Right lobe of liver (tissue), 6 donors: ENCODE results near the gene IRF4. TPM values are rescaled to one million over a fixed set of nuclear protein-coding genes. Genes with fewer than 3 reads are reported as not detected.

Experiments
- ATAC-seq, 4 donors: fragments of 200-7000 bp; cut with Tn5 transposase; one replicate each; pipeline ENCODE4 v1.9.1; 2020; ENCODE audit warnings: mild to moderate bottlenecking in 4 of 4, moderate library complexity in 4 of 4
- DNase-seq, 3 donors: peaks; one replicate each; pipeline ENCODE4 v3.0.0-alpha.2; 2020
- H3K27ac ChIP-seq, 3 donors: fragments of 200-600 bp; one replicate each; pipeline ENCODE4 v1.8.0; 2022
- H3K27me3 ChIP-seq, 2 donors: fragments of 200-600 bp; one replicate each; pipeline ENCODE4 v1.8.0; 2022
- H3K36me3 ChIP-seq, 4 donors: fragments of 200-600 bp; sonication (generic) in 1 of 4; one replicate each; pipeline versions ENCODE4 v1.5.1 to v1.8.0; 2017 to 2022; ENCODE audit warnings: control low read depth in 1 of 4
- H3K4me1 ChIP-seq, 4 donors: fragments of 200-600 bp; sonication (generic) in 1 of 4; one replicate each; pipeline versions ENCODE4 v1.5.1 to v1.8.0; 2017 to 2022; ENCODE audit warnings: control low read depth in 1 of 4
- H3K4me3 ChIP-seq, 3 donors: fragments of 200-600 bp; one replicate each; pipeline ENCODE4 v1.8.0; 2022
- H3K9me3 ChIP-seq, 4 donors: fragments of 200-600 bp; sonication (generic) in 1 of 4; one replicate each; pipeline versions ENCODE4 v1.5.1 to v1.8.0; 2017 to 2022; ENCODE audit warnings: control low read depth in 1 of 4
- POLR2A ChIP-seq: fragments of 450-650 bp; IDR thresholded peaks from one replicate; pipeline ENCODE4 v1.6.1; 2017; ENCODE audit warnings: antibody characterized with exemption, mild to moderate bottlenecking
- WGBS: methylation state at CpG from one replicate; pipeline ENCODE4 v1.1.6; 2018; ENCODE audit warnings: low coverage, low lambda C conversion rate; ENCODE audit not compliant: insufficient coverage; ENCODE audit errors: missing lambda C conversion rate; 5-methylcytosine and 5-hydroxymethylcytosine counted together
- intact Hi-C, 2 donors: fragments of 100-400 bp; cut with DNase I; formaldehyde crosslinking; loops; one replicate each; pipeline versions ENCODE4 v1.11.2 to v1.14.1; 2022
- total RNA-seq, 6 experiments: library from RNA; depleted of rRNA in 2 of 6; stranded (reverse); fragments of >200 nt in 2 of 6; fragmentation: NEBNext Ultra II Directional in 3 of 6; extraction: Animal tissue kit (Norgen Biotek cat#: 25700) in 3 of 6; gene quantifications; one replicate each; pipeline versions ENCODE4 v1.1.0 to v1.2.4, GENCODE V29; 2016 to 2023
- TF ChIP-seq, protein P1 (sequence below), 4 donors: fragments of 200-600 bp in 3 of 4; fragments of 450-650 bp in 1 of 4; IDR thresholded peaks; one replicate each; pipeline versions ENCODE4 v1.5.1 to v1.8.0; 2016 to 2022; ENCODE audit warnings: antibody characterized with exemption in 4 of 4, mild to moderate bottlenecking in 2 of 4
- donor health status: DM: no; HTN: yes; CAD: no.
- donor health status: DM: no; HTN: no; CAD: no.
- donor health status: DM: no; HTN: no; CAD: no.
- donor health status: DM: no; HTN: yes; CAD: no.
- donor health status: DM: no; HTN: yes; CAD: no.

The IRF4 gene
- total RNA-seq, 6 experiments from 2014 or later = 0.24 to 5.0 (median 1.6) TPM

GRCh38 chr6:378090-378957, 13.2 kb upstream of the IRF4 start:
- H3K27ac ChIP-seq = no peak overlapping the region
- H3K4me3 ChIP-seq = no peak overlapping the region
- no peaks in the 10 kb centered on the region for H3K9me3 ChIP-seq
- TF ChIP-seq POLR2A = no peak
- TF ChIP-seq, protein P1, sequence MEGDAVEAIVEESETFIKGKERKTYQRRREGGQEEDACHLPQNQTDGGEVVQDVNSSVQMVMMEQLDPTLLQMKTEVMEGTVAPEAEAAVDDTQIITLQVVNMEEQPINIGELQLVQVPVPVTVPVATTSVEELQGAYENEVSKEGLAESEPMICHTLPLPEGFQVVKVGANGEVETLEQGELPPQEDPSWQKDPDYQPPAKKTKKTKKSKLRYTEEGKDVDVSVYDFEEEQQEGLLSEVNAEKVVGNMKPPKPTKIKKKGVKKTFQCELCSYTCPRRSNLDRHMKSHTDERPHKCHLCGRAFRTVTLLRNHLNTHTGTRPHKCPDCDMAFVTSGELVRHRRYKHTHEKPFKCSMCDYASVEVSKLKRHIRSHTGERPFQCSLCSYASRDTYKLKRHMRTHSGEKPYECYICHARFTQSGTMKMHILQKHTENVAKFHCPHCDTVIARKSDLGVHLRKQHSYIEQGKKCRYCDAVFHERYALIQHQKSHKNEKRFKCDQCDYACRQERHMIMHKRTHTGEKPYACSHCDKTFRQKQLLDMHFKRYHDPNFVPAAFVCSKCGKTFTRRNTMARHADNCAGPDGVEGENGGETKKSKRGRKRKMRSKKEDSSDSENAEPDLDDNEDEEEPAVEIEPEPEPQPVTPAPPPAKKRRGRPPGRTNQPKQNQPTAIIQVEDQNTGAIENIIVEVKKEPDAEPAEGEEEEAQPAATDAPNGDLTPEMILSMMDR (IDR thresholded peaks at IDR 0.05) = no peak
- WGBS = 72% methylated on average over 24 of the region's 24 CpGs
- DNase-seq (no peak), ATAC-seq (peak in 1 of 4 donors; percentile 4)
- no peaks in the 10 kb centered on the region for H3K4me1 ChIP-seq
- intact Hi-C loops = no loop called here
- peaks cover 0 to 6% of the 10 kb centered on the region in 2 donors for H3K27me3 ChIP-seq
- H3K36me3 ChIP-seq = no peaks in the 10 kb centered on the region

- Histone ChIP-seq H3K36me3 (no peaks in the 10 kb centered on the region), H3K4me3 (no peak overlapping the region), H3K4me1 (no peaks in the 10 kb centered on the region), H3K27ac (no peak overlapping the region), H3K9me3 (no peaks in the 10 kb centered on the region), H3K27me3 (peaks cover 0 to 4% of the 10 kb centered on the region in 2 donors)
- intact Hi-C loops = no loop called here
- TF ChIP-seq, protein P1 (IDR thresholded peaks at IDR 0.05) = no peak
- no peak for TF ChIP-seq POLR2A
- ATAC-seq (peak in 1 of 4 donors; percentile 19), DNase-seq (peak in 1 of 3 donors; percentile 46)
- WGBS = 70% methylated on average over 10 of the region's 11 CpGs
Measured at GRCh38 chr6:378958-379409, 12.6 kb upstream of the IRF4 start.

DNA sequence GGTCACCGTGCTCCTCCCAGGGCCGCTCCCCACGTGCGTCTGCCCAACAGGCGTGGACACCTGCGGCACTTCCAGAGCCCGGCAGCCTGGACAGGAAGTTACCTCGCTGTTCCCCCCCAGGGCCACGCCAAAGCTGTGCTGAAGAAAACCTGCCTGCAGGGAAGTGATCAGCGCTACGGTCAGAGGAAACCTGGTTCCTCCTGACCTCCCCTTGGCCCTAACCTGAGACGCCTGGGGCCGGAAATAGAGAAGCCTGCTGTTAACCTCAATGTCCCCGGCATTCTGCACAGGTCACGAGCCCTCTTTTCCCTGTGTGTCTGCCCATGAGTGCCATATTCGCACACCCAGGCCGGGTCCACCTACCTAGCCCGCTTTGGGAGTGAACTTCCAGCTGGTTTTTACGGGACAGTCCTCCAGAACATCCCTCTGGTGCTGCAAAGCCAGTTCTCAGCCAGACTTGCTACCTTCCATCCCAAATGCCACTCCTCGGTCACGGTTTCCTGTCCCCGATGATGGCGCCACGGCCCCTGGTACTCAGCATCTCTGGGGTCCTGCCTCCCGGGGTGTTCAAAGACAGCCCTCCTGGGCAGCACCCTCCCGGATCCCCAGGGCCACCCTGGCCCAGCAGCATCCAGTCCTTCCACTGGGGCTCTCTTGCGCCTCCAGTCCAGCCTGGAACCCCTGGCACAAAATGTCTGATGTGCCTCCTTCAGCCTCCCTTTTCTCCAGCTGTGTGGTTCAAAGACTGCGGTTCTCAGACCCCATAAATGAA, 12.0 kb upstream of the IRF4 start:
- WGBS = 60% methylated on average over 24 of the region's 28 CpGs
- intact Hi-C loops = no loop called here
- Histone ChIP-seq H3K27ac (no peak overlapping the region), H3K4me1 (no peaks in the 10 kb centered on the region), H3K27me3 (no peaks in the 10 kb centered on the region), H3K9me3 (no peaks in the 10 kb centered on the region), H3K4me3 (no peak overlapping the region), H3K36me3 (no peaks in the 10 kb centered on the region)
- DNase-seq = peak in 1 of 3 donors; percentile 51
- ATAC-seq = peak in 2 of 4 donors; percentile 10 to 19
- no peak for TF ChIP-seq POLR2A
- TF ChIP-seq, protein P1 (IDR thresholded peaks at IDR 0.05) = no peak

- no peak for TF ChIP-seq POLR2A
- TF ChIP-seq, protein P1 (IDR thresholded peaks at IDR 0.05) = no peak
- no peaks in the 10 kb centered on the region for H3K27me3 ChIP-seq
- 72% methylated on average over 22 of the region's 26 CpGs for WGBS
- H3K4me3 ChIP-seq = no peak overlapping the region
- peak in 2 of 3 donors; percentile 42 to 52 for DNase-seq
- no peak overlapping the region for H3K27ac ChIP-seq
- H3K36me3 ChIP-seq = no peaks in the 10 kb centered on the region
- no peak for ATAC-seq
- intact Hi-C loops = no loop called here
- H3K9me3 ChIP-seq = no peaks in the 10 kb centered on the region
- H3K4me1 ChIP-seq = peaks cover 0 to 3% (median 0%) of the 10 kb centered on the region in 4 donors
Measured at GRCh38 chr6:380234-381218, 11.0 kb upstream of the IRF4 start.
